Fibroblast of lung (primary cell): Measurements from ENCODE around the gene C19orf44.

Source experiments
- EZH2 ChIP-seq: IDR thresholded peaks from 2 replicates; pipeline ENCODE4 v1.5.1; 2012; ENCODE audit warnings: low read length, control low read depth, mild to moderate bottlenecking; ENCODE audit errors: missing control alignments
- TF ChIP-seq, protein P1 (sequence below), 2 donors: IDR thresholded peaks in 1 of 2; conservative IDR thresholded peaks in 1 of 2; 1 replicate in 1 of 2; 2 replicates in 1 of 2; pipeline ENCODE4 v1.5.1; 2011 to 2012; ENCODE audit warnings: low read length in 2 of 2, control low read depth in 1 of 2, inconsistent platforms in 1 of 2, low read depth in 1 of 2, mild to moderate bottlenecking in 1 of 2

DNA sequence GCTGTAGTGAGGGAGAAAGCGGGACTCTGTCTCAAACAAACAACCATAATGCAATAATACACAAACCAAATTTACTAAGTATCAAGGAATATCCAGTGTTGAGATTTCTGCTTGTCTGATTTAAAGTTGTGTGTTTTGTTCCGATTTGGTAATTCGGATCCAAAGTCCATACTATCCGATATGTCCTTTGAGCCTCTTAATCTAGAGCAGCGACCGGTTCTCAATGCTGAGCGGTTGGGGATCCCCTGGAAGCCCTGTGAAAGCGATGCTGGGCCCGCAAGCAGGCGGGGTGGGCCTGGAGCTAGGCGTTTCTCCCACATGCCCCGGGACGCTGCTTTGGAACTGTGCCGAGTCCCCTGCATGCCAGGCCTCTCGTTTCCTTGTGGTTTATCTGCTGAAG, 20.2 kb downstream of the C19orf44 start:
- TF ChIP-seq, protein P1, sequence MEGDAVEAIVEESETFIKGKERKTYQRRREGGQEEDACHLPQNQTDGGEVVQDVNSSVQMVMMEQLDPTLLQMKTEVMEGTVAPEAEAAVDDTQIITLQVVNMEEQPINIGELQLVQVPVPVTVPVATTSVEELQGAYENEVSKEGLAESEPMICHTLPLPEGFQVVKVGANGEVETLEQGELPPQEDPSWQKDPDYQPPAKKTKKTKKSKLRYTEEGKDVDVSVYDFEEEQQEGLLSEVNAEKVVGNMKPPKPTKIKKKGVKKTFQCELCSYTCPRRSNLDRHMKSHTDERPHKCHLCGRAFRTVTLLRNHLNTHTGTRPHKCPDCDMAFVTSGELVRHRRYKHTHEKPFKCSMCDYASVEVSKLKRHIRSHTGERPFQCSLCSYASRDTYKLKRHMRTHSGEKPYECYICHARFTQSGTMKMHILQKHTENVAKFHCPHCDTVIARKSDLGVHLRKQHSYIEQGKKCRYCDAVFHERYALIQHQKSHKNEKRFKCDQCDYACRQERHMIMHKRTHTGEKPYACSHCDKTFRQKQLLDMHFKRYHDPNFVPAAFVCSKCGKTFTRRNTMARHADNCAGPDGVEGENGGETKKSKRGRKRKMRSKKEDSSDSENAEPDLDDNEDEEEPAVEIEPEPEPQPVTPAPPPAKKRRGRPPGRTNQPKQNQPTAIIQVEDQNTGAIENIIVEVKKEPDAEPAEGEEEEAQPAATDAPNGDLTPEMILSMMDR (conservative IDR thresholded peaks at IDR 0.05 in 1 of 2, IDR thresholded peaks at IDR 0.05 in 1 of 2; ENCODE audit: low read depth in 1 of 2, low read length in 2 of 2): no peak
- no peak for TF ChIP-seq EZH2
